GM10248 (cell line): ENCODE data around the gene PTGS2.

Experiments
- CTCF ChIA-PET: fragments of 300-600 bp; sonication (Branson Sonifier 250); formaldehyde crosslinking; extraction: SDS; loops from one replicate; lab custom pipeline; 2021; ENCODE audit warnings: antibody characterized with exemption; lab: Yijun Ruan, JAX
- POLR2A ChIA-PET: fragments of 350-650 bp; sonication (Branson Sonifier 250); formaldehyde crosslinking; extraction: SDS; loops from one replicate; lab custom pipeline; 2020; ENCODE audit warnings: antibody characterized with exemption; lab: Yijun Ruan, JAX
- DNase-seq: peaks from one replicate; pipeline ENCODE4 v3.0.0; 2012; ENCODE audit errors: extremely low spot score
- CTCF ChIP-seq: IDR thresholded peaks from 2 replicates; pipeline ENCODE4 v1.5.1; 2012; ENCODE audit warnings: mild to moderate bottlenecking, low read depth; ENCODE audit errors: extremely low read depth, missing control alignments, control extremely low read depth

PTGS2 gene

GRCh38 chr1:186627019-186627418 lies 53.2 kb downstream of the PTGS2 start:
- ChIA-PET CTCF (interaction anchor here (0.8 to 1.8 kb wide), 3 partner anchors 8 to 113 kb away, joined by 3 to 9 read pairs (median 3); no protein-coding TSS in a partner anchor), POLR2A (no interaction called here)
- no peak for DNase-seq
- TF ChIP-seq CTCF: no peak

GRCh38 chr1:186626356-186626932 lies 53.8 kb downstream of the PTGS2 start:
- no peak for DNase-seq
- POLR2A ChIA-PET: interaction anchor here (0.6 kb wide), 1 partner anchor 869 kb away, joined by 4 read pairs; no protein-coding TSS in a partner anchor
- CTCF ChIA-PET: interaction anchor here (0.7 to 1.3 kb wide), 4 partner anchors 8 to 143 kb away, joined by 3 read pairs; no protein-coding TSS in a partner anchor

GRCh38 chr1:186623551-186623950 lies 56.7 kb downstream of the PTGS2 start:
- TF ChIP-seq CTCF: no peak
- ChIA-PET CTCF (interaction anchor here (1.4 kb wide), 1 partner anchor 9 kb away, joined by 4 read pairs; no protein-coding TSS in a partner anchor), POLR2A (no interaction called here)
- no peak for DNase-seq

More at GRCh38 chr1:186626356-186626932, 53.8 kb downstream of the PTGS2 start:
- TF ChIP-seq CTCF: no peak
